ENCODE results near the gene IL4.

IL4 gene

DNA sequence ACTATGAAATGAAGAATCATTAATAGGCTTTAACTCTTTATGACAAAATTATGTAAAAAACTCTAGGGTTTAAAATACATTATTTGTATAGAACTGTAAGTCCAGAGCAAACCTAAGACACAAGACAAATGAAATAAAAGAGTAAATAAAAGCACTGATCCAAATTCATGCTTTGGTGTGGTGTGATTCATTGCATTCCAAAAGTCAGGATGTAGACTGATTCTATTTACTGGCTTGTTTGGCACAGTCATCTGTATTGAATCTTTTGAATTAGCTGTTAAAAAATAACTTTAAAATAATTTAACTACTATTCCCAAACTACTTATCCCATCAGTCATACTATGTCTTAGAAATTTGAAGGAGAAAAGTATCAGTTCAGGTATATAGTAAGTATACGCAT is 31.1 kb downstream of the IL4 start:
- DNase-seq: no peak

DNA sequence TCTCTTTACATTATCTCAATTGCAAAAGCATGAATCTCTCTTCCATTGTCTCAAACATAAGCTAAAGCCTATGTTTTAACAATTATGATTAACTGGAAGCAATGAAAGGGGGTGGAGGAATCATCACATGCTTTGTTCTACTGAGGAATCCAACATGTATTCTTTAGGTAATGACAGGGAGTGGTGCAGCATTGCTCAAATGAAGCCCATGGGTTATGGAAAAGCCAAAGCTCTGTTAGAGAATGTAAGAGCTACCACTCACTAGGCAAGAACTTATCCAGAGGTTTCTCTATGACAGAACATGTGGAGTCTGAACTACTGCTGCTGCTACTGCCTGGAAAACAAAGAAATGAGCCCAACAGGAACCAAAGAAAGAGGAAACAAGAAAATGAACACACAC is 34.9 kb downstream of the IL4 start:
- peak; percentile 69 for DNase-seq

DNA sequence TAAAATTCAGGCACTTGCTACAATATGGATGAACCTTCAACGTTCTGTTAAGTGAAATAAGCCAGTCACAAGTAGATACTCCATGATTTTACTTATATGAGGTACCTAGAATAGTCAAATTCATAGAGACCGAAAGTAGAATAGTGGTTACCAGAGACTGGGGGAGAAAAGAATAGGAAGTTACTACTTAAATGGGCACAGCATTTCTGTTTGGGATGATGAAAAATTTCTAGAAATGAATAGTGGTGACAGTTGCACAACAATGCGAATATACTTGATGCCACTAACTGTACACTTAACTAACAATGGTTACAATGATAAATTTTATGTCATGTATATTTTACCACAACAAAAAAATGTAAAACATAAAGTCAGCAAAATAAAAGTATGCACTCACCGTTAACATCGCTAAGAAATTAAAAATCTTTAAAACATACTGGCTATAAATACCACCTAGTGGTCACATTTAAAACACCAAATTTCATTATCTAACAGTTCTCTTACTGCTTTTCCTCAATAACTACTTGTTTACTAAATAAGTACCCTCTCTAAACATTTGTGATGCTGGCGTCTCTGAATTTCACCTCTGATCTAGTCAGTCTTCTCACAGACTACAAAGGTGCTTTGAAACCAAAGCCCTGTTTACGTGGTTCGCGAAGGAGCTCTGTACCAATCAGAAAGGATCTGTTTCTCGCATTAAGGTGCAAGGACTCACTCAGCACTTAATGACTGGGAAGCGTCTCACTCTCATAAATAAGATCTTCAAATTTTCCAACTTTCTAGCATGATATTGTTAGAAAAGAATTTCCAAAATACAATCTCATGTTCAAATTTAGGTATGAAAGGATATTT is 40.9 kb downstream of the IL4 start:
- peak; percentile 75 for DNase-seq

DNA sequence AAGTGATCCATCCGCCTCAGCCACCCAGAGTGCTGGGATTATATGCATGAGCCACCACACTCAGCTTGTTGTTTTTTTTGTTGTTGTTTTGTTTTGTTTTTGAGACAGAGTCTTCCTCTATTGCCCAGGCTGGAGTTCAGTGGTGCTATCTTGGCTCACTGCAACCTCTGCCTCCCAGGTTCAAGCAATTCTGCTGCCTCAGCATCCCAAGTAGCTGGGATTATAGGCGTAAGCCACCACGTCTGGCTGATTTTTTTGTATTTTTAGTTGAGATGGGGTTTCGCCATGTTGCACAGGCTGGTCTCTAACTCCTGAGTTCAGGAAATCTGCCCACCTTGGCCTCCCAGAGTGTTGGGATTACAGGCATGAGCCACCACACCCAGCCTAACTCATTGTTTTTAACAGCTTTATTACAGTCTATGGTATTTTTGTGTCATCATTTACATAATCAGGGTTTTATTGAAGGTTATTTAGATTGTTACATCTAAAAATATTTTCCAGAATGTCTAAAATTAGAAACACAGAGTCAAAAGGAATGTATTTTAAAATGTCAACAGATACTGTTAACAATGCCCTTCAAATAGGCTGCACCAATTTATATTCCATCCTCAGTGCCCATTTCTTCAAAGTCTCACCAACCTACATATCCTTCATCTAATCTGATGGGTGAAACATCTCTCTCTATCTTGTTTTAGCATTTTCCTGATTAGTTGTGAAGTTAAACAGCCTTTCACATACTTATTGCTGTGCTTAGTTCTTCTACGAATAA is 44.9 kb downstream of the IL4 start:
- no peak for DNase-seq

DNA sequence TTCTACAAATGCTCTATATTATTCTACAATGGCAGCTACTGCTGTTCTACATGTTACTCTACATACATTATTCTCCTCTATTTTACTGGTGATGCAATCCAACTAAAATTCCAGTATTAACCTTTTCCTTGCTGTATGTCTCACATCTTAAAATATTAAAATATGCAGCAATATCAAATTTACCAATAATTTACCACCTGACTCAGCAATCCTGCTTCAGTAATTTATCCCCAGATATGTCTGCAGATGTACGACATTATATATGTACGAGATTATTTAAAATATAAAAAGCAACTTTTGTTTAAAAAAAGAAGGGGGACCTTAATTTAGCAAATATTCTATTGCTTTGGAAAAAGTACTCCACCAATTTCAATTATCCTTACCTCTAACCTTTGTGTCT is 52.0 kb downstream of the IL4 start:
- DNase-seq: no peak

- DNase-seq: no peak
These were observed 56.1 kb downstream of the IL4 start for GRCh38 chr5:132729896-132730295.

Data from OCI-M1 (cell line).